Activated CD4-positive, alpha-beta T cell treated with anti-CD3 and anti-CD28 coated beads, Interleukin-2, amount 10 ng/mL, durations not matched to agents 7 days and 5 days (primary cell): Measurements from ENCODE around the gene NAA25. TPM values are rescaled to one million over a fixed set of nuclear protein-coding genes. Genes with fewer than 3 reads are reported as not detected.
A peak's percentile ranks its signal among the peaks of the same experiment; 100 is the strongest.

Experiments used
- CTCF ChIA-PET: fragments of 350-600 bp; sonication (Branson Sonifier 250); formaldehyde crosslinking; loops from one replicate; lab custom pipeline; 2021; ENCODE audit warnings: antibody characterized with exemption; lab: Charles Lee
- POLR2A ChIA-PET: fragments of 350-600 bp; sonication (Branson Sonifier 250); formaldehyde crosslinking; loops from one replicate; lab custom pipeline; 2021; ENCODE audit warnings: antibody characterized with exemption; lab: Charles Lee
- DNase-seq: peaks from one replicate; pipeline ENCODE4 v3.0.0-alpha.2; 2020
- H3K27ac Mint-ChIP-seq: one replicate; pipeline ENCODE4 v1.8.0; 2021; ENCODE audit warnings: mild to moderate bottlenecking, moderate library complexity, mixed read lengths
- H3K27me3 Mint-ChIP-seq: one replicate; pipeline ENCODE4 v1.8.0; 2021; ENCODE audit warnings: mixed read lengths
- H3K36me3 Mint-ChIP-seq: one replicate; pipeline ENCODE4 v1.8.0; 2021; ENCODE audit warnings: low read depth, mixed read lengths
- H3K4me1 Mint-ChIP-seq: one replicate; pipeline ENCODE4 v1.8.0; 2021; ENCODE audit warnings: mixed read lengths
- H3K4me3 Mint-ChIP-seq: one replicate; pipeline ENCODE4 v1.8.0; 2021; ENCODE audit warnings: mild to moderate bottlenecking, moderate library complexity, mixed read lengths
- H3K9me3 Mint-ChIP-seq: one replicate; pipeline ENCODE4 v1.8.0; 2021; ENCODE audit warnings: mixed read lengths
- microRNA-seq: library from miRNA; unstranded; fragments of <30 nt; microRNA quantifications from one replicate; pipeline ENCODE4 v1.2.0, GENCODE V29; 2021; ENCODE audit warnings: borderline microRNAs expressed, borderline replicate concordance
- total RNA-seq, 2 experiments: library from RNA; stranded (reverse); gene quantifications; one replicate each; pipeline ENCODE4 v1.2.3, GENCODE V29; 2021

Gene NAA25
- total RNA-seq, 2 experiments from 2014 or later: 29.9 to 31.0 TPM

- Mint-ChIP-seq H3K9me3 (no peaks in the 10 kb centered on the region), H3K27me3 (no peaks in the 10 kb centered on the region), H3K4me3 (no peak overlapping the region), H3K36me3 (peaks cover 13% of the 10 kb centered on the region), H3K4me1 (peaks cover 21% of the 10 kb centered on the region), H3K27ac (no peak overlapping the region)
- ChIA-PET CTCF (interaction anchor here (0.6 kb wide), 1 partner anchor 1639 kb away, joined by 3 read pairs; no protein-coding TSS in a partner anchor), POLR2A (no interaction called here)
- DNase-seq: no peak
Measured at GRCh38 chr12:111978545-111978944, 130.0 kb downstream of the NAA25 start.

GRCh38 chr12:111976860-111977259 is 131.7 kb downstream of the NAA25 start:
- Mint-ChIP-seq H3K27me3 (no peaks in the 10 kb centered on the region), H3K27ac (peak overlapping the region; percentile 20), H3K9me3 (peaks cover 5% of the 10 kb centered on the region), H3K36me3 (peaks cover 18% of the 10 kb centered on the region), H3K4me1 (peaks cover 22% of the 10 kb centered on the region), H3K4me3 (no peak overlapping the region)
- ChIA-PET POLR2A (no interaction called here), CTCF (no interaction called here)
- DNase-seq: no peak

Small RNA genes lying within 50 kb of the gene (microRNA-seq; reads per million reads assigned to microRNA genes)
- not detected for gene MIR3657

Other genes with a start within 250 kb of the NAA25 start
- 10 to 100 TPM; 16.6 to 16.9 TPM for gene TMEM116, start 95.6 kb downstream of the NAA25 start, total RNA-seq
- gene ERP29, start 95.4 kb downstream of the NAA25 start, total RNA-seq: 100 to 1,000 TPM; 177 to 181 TPM
- 10 to 100 TPM; 68.9 to 70.4 TPM for gene TRAFD1, start 16.8 kb upstream of the NAA25 start, total RNA-seq